Astrocyte (in vitro differentiated cells and primary cell): ENCODE results near the gene NEK7.

Experiments used
- CTCF ChIP-seq: IDR thresholded peaks from 2 replicates; pipeline ENCODE4 v1.5.1; 2011; ENCODE audit warnings: low read depth, mild to moderate bottlenecking, inconsistent platforms, low read length, moderate library complexity; ENCODE audit not compliant: insufficient read depth
- EZH2 ChIP-seq: IDR thresholded peaks from 2 replicates; pipeline ENCODE4 v1.6.1; 2012; ENCODE audit warnings: mild to moderate bottlenecking, low read length, inconsistent platforms; ENCODE audit not compliant: insufficient read depth

GRCh38 chr1:198337886-198338285 is 181.1 kb downstream of the NEK7 start:
- TF ChIP-seq CTCF (no peak), EZH2 (no peak)
